ENCODE data around the gene SMYD3. TPM values are rescaled to one million over a fixed set of nuclear protein-coding genes. Genes with fewer than 3 reads are reported as not detected.
"Not testable (repeated sequence)": the region's sequence is repeated elsewhere in the genome, so short reads cannot be mapped to it uniquely, and the experiment has no call there.

Gene SMYD3
- total RNA-seq, 1 donor from 2014 or later: 31.9 TPM

DNA sequence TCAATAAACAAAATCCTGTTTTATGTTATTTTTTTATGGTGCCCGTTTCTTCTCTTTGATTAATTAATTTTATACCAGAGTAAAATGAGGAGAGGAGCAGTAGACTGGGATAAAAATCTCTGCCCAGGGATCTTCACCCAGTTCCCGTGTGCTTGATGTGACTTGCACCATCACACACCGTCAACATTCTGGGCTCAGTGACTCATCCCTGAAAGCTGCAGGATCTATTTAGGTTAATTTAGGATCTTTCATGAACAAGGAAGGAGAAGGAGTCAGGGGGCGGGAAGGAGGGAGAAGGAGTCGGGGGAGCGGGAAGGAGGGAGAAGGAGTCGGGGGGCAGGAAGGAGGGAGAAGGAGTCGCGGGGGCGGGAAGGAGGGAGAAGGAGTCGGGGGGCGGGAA is 182.4 kb downstream of the SMYD3 start:
- Mint-ChIP-seq H3K36me3 (ENCODE audit: insufficient read depth) (peaks cover 6% of the 10 kb centered on the region), H3K4me1 (ENCODE audit: low read depth) (peaks cover 11% of the 10 kb centered on the region), H3K27me3 (peaks cover 21% of the 10 kb centered on the region), H3K4me3 (ENCODE audit: low read depth) (no peak overlapping the region), H3K27ac (peak overlapping the region; percentile 37), H3K9me3 (ENCODE audit: low read depth) (peaks cover under 1% of the 10 kb centered on the region)
- DNase-seq (ENCODE audit: low spot score, unreplicated experiment): no peak
- TF ChIP-seq, protein P1, sequence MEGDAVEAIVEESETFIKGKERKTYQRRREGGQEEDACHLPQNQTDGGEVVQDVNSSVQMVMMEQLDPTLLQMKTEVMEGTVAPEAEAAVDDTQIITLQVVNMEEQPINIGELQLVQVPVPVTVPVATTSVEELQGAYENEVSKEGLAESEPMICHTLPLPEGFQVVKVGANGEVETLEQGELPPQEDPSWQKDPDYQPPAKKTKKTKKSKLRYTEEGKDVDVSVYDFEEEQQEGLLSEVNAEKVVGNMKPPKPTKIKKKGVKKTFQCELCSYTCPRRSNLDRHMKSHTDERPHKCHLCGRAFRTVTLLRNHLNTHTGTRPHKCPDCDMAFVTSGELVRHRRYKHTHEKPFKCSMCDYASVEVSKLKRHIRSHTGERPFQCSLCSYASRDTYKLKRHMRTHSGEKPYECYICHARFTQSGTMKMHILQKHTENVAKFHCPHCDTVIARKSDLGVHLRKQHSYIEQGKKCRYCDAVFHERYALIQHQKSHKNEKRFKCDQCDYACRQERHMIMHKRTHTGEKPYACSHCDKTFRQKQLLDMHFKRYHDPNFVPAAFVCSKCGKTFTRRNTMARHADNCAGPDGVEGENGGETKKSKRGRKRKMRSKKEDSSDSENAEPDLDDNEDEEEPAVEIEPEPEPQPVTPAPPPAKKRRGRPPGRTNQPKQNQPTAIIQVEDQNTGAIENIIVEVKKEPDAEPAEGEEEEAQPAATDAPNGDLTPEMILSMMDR (IDR thresholded peaks at IDR 0.05; ENCODE audit: unreplicated experiment): no peak

DNA sequence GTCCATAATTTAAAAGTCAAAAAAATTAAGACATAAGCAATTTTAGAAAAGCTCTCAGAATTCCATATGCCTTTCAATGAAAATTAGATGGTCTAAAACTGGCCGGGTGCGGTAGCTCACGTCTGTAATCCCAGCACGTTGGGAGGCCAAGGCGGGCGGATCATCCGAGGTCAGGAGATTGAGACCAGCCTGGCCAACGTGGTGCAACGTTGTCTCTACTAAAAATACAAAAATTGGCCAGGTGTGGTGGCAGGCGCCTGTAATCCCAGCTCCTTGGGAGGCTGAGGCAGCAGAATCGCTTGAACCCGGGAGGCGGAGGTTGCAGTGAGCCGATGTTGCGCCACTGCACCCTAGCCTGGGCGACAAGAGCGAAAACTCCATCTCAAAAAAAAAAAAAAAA is 183.0 kb downstream of the SMYD3 start:
- H3K36me3 Mint-ChIP-seq (ENCODE audit: insufficient read depth); H3K27ac Mint-ChIP-seq; DNase-seq (ENCODE audit: low spot score, unreplicated experiment); H3K9me3 Mint-ChIP-seq (ENCODE audit: low read depth); H3K4me3 Mint-ChIP-seq (ENCODE audit: low read depth): not testable (repeated sequence)
- Mint-ChIP-seq H3K27me3 (peaks cover 21% of the 10 kb centered on the region), H3K4me1 (ENCODE audit: low read depth) (peaks cover 11% of the 10 kb centered on the region)

DNA sequence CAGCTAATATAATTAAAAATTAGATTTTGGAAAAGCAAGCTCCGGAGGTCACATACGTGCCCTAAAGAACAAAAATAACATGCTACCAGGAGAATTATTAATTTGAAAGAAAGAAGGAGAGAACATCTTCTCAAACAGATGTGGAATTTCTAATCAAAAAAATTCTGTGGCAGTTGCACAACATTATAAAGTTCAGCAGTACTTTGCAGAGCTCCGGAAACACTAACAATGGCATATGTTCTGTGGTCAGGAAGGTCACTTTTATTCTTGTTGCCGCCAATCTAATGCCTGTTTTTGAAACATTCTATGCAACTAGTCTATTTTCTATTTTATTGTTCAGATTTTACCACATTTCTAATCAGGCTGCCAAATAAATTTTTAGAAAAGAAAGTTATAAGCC is 186.8 kb downstream of the SMYD3 start:
- Mint-ChIP-seq H3K9me3 (ENCODE audit: low read depth) (no peaks in the 10 kb centered on the region), H3K27ac (no peak overlapping the region), H3K4me1 (ENCODE audit: low read depth) (peaks cover 2% of the 10 kb centered on the region), H3K36me3 (ENCODE audit: insufficient read depth) (no peaks in the 10 kb centered on the region), H3K27me3 (peaks cover 21% of the 10 kb centered on the region), H3K4me3 (ENCODE audit: low read depth) (no peak overlapping the region)
- DNase-seq (ENCODE audit: low spot score, unreplicated experiment): no peak
- TF ChIP-seq, protein P1 (IDR thresholded peaks at IDR 0.05; ENCODE audit: unreplicated experiment): no peak

DNA sequence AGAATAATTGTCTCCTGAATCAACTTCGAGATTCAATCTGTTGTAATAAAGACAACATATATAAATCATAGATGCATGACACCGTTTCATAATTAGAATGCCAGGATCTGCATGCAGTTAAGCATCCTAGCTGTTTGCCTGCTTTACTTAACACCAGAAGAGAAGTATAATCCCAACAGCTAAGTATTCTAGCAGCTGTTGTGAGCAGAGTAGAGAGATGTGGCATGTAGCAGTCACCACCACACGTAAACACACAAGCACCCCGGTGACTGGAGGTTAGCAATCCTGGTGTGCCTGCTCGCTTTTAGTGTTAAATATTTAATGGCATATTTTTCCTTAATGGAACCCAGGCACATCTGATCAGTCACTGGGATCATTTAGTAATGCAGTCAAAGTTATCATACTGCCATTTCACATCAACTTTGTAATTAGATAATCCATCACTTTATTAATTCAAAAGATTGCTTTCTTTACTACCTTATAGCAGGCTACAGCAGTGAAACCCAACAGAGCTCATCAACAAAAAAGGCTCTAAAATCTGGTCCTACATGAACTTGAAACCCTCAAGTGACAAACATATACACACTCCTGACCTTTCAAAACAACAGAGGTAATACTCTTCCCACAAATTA is 187.9 kb downstream of the SMYD3 start:
- no peaks in the 10 kb centered on the region for H3K9me3 Mint-ChIP-seq (ENCODE audit: low read depth)
- H3K4me1 Mint-ChIP-seq (ENCODE audit: low read depth): no peaks in the 10 kb centered on the region
- TF ChIP-seq, protein P1 (IDR thresholded peaks at IDR 0.05; ENCODE audit: unreplicated experiment): no peak

DNA sequence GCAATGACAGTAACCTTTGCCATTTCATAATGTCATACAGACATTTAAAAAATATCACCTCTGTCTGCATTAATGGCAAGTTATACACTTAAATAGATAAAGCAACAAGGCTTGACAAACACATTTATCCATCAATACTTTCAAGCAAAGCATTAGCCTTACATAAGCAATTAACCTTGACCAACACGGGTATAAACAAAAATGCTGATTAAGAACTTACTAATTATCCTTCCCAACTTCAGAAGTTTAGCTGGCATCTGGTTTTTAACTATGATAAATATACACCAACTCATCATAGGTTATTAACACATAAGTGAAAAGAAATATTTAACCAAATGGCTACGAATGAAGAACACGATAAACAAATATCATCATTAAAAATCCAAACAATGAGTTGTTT is 188.5 kb downstream of the SMYD3 start:
- Mint-ChIP-seq H3K9me3 (ENCODE audit: low read depth) (no peaks in the 10 kb centered on the region), H3K4me3 (ENCODE audit: low read depth) (no peak overlapping the region), H3K36me3 (ENCODE audit: insufficient read depth) (no peaks in the 10 kb centered on the region), H3K27me3 (peaks cover 11% of the 10 kb centered on the region), H3K4me1 (ENCODE audit: low read depth) (no peaks in the 10 kb centered on the region), H3K27ac (no peak overlapping the region)
- TF ChIP-seq, protein P1 (IDR thresholded peaks at IDR 0.05; ENCODE audit: unreplicated experiment): no peak
- DNase-seq (ENCODE audit: low spot score, unreplicated experiment): no peak

More for the DNA sequence above, 187.9 kb downstream of the SMYD3 start:
- no peak for DNase-seq (ENCODE audit: low spot score, unreplicated experiment)
- H3K27me3 Mint-ChIP-seq: peaks cover 16% of the 10 kb centered on the region
- H3K4me3 Mint-ChIP-seq (ENCODE audit: low read depth): no peak overlapping the region
- no peak overlapping the region for H3K27ac Mint-ChIP-seq
- no peaks in the 10 kb centered on the region for H3K36me3 Mint-ChIP-seq (ENCODE audit: insufficient read depth)

DNA sequence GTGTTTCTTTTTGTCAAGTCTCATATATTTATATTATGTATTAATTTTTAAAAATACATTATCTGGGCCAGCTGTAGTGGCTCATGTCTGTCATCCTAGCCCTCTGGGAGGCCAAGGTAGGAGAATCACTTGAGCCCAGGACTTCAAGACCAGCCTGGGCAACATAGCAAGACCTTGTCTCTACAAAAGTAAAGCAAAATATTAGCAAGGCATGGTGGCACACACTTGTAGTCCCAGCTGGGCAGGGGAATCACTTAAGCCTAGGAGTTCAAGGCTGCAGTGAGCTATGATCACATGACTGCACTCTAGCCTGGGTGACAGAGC is 189.1 kb downstream of the SMYD3 start:
- Mint-ChIP-seq H3K27ac (no peak overlapping the region), H3K4me3 (ENCODE audit: low read depth) (no peak overlapping the region), H3K4me1 (ENCODE audit: low read depth) (no peaks in the 10 kb centered on the region), H3K27me3 (peaks cover 6% of the 10 kb centered on the region), H3K9me3 (ENCODE audit: low read depth) (no peaks in the 10 kb centered on the region), H3K36me3 (ENCODE audit: insufficient read depth) (no peaks in the 10 kb centered on the region)
- DNase-seq (ENCODE audit: low spot score, unreplicated experiment): no peak
- TF ChIP-seq, protein P1 (IDR thresholded peaks at IDR 0.05; ENCODE audit: unreplicated experiment): no peak

All from progenitor cell of endocrine pancreas (in vitro differentiated cells).